Hair follicle dermal papilla cell (primary cell): Measurements from ENCODE around the gene GPR137. TPM values are rescaled to one million over a fixed set of nuclear protein-coding genes. Genes with fewer than 3 reads are reported as not detected.

Experiments
- small RNA-seq: library from RNA; depleted of rRNA; stranded (forward); fragments of <200 nt; gene quantifications from one replicate; pipeline ENCODE3, GENCODE V24; 2012
- total RNA-seq: library from RNA; depleted of rRNA; stranded (reverse); fragments of >200 nt; gene quantifications from 2 replicates; pipeline ENCODE4 v1.2.3, GENCODE V29; 2012

The GPR137 gene, protein sequence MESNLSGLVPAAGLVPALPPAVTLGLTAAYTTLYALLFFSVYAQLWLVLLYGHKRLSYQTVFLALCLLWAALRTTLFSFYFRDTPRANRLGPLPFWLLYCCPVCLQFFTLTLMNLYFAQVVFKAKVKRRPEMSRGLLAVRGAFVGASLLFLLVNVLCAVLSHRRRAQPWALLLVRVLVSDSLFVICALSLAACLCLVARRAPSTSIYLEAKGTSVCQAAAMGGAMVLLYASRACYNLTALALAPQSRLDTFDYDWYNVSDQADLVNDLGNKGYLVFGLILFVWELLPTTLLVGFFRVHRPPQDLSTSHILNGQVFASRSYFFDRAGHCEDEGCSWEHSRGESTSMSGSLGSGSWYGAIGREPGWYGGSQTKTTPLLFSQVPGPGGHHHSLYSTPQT
- 11.1 and 13.5 TPM in 2 replicates for total RNA-seq

DNA sequence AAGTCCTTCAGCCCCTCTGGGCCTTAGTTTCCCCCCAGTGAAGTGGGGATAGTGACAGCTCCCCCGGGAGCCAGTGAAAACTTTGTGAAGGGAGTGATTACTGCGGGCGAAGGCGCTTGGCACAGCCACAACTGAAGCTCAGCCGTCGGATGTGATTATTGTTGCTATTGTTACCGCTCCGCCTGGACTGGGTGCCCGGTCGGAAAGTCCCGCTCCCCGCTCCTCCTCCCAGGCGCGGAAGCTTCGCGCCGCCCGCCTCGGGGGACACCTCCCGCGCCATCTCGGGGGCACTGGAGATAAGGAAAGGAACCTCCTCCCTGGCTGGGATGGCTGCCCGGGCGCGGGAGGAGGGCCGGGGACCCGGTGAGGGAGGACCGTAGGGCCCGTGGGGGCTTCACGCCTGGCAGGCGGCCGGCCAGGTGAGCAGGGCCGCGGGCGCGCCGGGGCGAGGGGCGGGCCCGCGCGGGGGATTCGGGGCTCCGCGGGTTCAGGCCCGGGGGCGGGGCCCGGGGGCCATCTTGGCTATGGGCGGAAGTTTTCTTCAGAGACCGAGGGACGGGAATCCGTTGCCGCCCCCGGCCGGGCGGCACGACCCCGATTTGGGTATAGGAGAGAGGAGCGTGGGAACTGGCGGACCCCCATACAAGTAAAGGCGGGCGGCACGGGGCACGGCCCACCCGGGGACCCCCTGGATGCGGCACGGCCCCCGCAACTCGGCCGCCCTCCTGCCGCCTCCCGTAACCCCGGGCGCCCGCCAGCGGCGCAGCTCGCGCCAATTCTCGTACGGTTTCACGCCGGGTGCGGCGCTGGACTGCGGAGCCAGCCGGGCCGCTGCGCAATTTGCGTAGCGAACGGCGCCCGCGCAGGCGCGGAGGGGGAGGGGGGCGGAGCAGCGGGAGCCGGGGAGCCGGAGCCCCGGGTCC lies at the start of gene GPR137:
Gene GPR137 (plus strand): TSS at position 887 of the 923 bp plus-strand sequence. CDS start 677 bp downstream, outside the sequence.

DNA sequence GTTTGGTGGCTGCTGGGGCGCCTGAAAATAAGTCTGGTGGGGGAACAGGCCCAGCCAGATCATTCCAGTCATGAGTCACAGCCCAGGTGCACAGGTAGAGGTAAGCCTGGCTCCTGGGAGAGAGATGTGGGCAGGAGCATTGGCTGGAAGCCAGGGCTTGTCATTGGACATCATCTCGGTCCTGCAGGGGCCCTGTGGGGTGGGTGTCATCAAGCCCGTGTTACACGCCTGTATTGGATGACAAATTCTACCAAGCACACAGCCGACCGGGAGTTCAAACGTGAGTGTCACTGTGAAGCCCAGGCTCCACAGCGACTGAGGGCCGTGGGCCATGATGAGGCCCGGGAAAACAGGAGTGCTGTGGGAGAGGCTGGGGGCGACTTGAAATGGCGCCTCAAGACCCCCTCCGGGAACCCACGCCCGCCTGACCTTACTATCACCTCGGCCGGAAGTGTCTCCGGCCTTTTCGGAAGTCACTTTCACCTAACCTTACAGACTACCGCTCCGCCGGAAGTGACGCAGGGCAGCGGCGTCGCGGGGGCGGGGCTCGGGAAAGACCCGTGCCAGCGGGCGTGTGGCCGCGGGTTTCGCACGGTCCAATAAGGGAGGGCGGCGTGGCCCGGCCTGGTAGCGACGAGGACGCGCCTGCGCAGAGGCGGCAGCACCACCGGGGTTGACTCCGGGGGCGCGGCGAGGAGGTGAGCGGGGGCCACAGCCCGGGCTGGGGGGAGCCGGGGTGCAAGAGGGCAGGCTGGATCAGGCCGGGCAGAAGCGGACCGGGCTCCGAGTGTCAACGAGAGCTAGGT lies 45.0 kb upstream of the GPR137 start, which contains the start of gene FKBP2:
Gene FKBP2 (plus strand): TSS at position 661 of the 806 bp plus-strand sequence. CDS start 1,293 bp downstream, outside the sequence.

DNA sequence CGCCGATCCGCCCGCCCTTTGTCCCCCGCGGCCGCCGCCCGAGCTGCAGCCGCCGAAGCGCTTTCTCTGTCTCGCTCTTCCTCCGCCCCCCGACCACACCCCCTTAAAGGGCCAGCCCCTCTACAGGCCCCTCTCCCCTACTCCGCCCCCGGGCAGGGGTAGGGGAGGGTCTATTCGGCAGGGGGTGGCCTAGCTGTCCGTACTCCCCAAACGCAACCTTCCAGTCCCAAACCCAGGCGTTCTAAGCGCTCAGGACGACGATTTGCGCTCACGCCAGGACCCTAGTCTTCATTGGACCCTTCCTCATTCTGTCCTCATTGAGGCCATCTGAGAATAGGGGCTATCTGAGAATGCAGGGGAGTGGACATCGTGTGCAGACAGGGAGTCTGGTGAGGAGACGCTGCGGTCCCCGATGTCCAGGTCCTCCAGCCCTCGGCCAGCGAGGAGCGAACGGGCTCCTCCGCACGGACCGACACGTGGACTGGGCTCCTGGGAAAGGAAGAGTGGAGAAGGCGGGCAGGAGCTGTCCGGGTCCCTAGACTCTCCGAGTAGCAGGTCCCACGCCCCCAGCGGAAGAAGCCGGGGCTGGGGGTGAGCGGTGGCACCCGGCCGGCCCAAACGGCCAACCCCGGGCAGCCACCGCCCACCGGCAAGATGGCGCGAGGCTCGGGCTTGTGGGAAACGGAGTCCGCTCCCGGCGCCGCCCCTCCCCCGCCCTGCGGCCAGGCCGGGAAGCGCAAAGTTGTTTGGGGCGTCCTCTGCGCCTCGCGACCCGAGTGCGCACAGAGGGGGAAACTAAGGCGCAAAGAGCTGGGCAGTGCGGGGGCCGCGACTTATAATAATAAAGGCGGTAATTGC lies 38.5 kb upstream of the GPR137 start, which contains the start of gene PPP1R14B:
Gene PPP1R14B (minus strand): TSS at position 73 of the 858 bp plus-strand sequence. CDS start 270 bp downstream, outside the sequence.

DNA sequence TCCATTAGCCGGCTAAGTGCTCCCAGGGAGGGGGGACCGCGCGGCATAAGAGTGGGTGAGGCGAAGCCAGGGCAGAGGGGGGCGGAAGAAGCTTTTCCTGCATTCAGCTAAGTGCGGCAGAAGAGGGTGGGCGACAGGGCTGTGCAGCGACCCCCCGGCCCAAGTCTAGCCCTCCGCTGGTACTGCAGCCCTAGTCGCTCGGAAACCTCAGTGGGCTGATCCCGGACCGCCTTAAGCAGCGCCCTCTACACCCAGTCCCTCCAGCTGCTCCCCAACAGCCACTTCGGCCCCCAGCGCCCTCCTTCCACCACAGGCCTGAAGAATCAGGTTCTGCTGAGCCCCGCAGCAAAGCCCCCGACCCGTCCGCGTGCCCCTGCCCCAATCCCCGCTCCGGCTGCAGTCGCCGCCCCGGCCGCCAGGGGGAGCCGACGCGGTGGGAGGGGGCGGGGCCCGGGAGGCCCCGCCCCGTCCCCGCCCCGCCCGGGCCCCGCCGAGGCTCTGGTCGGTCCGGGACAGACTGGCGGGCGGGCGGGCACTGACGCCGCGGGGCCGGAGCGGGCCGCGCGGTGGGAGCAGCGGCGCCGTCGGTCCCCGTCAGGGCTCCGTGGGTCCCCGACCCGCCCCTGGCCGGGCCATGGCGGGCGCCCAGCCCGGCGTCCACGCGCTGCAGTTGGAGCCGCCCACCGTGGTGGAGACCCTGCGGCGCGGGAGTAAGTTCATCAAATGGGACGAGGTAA lies 34.5 kb upstream of the GPR137 start, which contains the start of gene PLCB3:
Gene PLCB3 (plus strand): TSS at position 515 of the 737 bp plus-strand sequence. CDS start 120 bp downstream, at position 635.

DNA sequence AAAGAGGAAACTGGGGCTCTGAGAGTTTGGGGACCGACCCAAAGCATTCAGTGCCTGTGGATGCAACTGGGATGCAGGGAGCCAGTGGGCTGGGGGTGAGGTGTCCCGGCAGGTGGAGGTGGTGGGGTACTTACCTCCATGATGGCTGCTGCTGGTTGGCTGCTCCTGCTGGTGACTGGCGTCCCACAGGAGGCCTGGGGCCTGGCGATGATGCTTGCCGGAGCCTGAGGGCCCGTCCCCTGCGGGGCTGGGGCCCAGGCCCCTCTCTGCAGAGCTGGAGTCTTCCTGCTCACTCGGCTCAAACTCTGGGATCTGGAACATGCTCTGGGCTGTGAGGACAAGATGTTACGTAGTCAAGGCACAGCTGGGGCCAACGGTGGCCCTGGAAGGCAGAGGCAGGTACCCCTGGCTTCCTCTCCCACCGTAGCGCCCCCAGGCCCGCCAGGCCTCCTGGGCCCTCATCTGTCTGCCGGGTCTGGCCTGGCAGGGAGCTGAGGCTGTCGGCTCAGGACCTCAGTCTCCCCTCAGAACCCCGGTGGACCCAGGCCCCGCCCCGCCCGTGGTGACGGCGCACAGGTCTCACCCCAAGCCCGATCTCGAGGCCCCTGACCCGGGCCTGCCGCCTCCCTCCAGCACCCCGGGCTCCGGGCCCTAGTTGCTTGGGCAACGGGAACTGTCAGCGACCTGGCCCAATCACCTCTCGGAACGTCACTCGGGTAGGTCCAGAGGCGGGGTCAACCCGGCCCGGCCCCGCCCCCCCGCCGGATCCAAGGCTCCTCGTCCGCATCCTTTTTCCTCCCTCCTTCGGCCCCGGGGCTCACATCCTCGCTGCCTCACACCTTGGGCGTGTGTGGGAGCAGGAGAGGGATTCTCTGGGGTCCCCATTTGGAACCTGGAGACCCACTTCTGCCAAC lies 1.3 kb upstream of the GPR137 start, which contains the start of gene BAD:
Gene BAD (minus strand): TSS at position 618 of the 914 bp plus-strand sequence. CDS start 297 bp downstream, at position 321.

DNA sequence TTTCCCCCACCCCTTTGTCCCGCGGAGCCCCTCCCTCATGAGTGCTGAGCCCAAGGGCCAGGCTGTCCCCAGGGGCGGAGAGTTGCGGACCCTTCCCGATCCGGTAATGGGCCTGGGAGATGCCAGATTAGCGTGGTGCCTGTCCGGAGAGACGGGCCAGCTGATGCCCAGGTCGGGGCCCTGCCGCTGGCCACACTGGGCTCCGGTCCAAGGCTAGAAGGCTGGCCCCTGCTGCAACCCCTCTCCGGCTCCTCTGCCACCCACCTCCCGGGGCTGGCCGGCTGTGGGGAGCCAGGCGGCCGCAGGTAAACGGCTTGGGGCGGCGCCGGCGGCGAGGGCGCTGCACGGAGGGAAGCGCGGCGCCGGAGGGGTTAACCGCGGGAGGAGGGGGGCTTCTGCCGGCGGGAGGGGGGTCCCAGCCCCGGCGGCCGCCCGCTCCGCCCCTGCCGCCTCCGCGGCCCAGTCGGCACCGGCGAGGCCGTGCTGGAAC lies 5.7 kb downstream of the GPR137 start, which contains the start of gene KCNK4:
Gene KCNK4 (plus strand): TSS at position 41 of the 490 bp plus-strand sequence. CDS start 1,717 bp downstream, outside the sequence.

DNA sequence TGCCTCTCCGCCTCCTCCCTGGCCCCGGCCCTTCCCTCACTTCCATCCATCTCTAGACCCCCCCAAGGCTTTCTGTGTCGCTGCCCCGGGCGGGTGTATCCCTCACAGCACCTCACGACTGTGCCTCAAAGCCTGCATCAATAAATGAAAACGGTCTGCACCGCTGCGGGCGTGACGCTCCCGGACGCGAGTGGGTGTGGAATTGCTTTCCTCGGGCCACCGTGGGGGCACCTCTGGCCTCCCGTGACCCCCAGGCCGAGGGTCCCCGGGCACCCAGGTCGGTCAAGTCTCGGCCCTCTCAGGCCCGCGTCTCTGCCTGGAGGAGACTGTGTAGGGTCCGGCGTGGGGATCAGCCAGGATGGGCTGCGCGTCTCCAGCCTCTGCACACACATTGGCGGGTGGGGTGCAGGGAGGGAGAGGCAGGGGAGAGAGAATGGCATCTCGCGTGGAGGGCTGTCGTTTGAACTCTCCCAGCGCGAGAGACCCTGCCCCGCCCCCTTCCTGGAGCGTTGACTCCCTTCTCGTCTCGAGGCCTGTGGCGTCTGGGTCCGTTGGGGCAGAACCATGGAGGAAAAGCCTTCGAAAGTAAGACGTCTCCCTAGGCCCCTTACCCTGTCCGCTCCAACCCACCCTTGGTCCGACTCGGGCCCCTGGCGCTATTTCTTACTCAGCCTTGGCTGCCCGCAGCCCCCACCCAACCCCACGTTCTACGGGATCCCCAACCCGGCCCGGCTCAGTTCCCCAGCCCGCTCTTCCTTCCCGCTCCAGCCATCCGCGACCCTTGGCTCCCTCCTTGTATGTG lies 14.4 kb downstream of the GPR137 start, which contains the start of gene CATSPERZ:
Gene CATSPERZ (plus strand): TSS at position 512 of the 802 bp plus-strand sequence. CDS start 53 bp downstream, at position 565.

DNA sequence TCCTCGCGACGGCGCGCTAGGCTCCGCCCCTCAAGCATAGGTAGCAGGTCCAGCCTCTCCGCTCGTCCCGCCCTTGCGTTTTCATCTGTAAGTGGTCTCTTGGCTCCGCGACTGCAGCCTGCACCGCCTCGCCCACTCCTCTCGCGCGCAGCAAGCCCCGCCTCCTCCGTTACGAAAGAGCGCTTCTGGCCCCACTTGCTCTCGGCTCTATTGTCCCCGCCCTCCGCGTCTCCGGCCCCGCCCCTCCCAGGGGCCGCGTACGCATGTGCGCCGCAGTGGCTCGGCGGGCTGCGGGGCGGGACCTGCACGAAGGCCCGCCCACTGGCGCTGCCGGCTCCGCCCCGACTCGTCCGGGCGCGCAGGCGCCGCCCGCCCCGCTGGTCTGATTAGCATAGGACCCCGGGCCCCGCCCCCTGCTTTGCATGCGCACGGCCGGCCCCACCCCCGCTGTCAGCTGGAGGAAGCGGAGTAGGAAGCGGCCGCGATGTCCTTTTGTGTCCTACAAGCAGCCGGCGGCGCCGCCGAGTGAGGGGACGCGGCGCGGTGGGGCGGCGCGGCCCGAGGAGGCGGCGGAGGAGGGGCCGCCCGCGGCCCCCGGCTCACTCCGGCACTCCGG lies 19.5 kb downstream of the GPR137 start, which contains the start of gene ESRRA:
Gene ESRRA (plus strand): TSS at position 450 of the 616 bp plus-strand sequence. CDS start 1,656 bp downstream, outside the sequence.

DNA sequence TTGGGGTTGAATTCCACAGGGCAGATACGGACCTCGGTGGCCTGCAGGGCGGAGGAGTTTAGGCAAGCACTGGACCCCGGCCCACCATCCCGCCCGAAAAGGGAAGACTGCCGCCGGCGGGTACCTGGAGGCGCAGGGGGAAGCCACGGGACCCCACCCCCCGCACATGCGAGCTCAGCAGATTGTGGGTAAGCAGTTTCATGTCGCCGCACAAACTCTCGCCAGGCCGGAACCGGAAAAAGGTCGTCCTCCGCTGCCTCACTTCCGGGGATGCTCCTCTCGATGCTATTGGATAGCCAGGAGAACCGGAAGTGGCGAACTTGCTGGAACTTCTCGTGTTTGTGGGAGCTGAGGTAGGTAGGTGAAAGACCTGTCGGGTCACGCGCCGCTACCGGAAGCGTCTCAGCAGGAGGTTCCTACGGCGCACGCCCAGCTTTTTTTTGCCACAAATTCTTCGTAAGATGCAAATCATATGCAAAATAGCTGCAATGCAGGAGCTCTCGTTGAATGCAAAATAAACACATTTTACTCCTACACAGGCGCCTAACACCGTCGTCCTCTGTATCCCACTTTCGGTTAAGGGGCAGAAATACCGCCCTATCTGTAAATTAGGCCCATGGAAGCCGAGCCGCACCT lies 31.8 kb downstream of the GPR137 start, which contains the start of gene TRMT112:
Gene TRMT112 (minus strand): TSS at position 235 of the 636 bp plus-strand sequence. CDS start 33 bp downstream, at position 202.

DNA sequence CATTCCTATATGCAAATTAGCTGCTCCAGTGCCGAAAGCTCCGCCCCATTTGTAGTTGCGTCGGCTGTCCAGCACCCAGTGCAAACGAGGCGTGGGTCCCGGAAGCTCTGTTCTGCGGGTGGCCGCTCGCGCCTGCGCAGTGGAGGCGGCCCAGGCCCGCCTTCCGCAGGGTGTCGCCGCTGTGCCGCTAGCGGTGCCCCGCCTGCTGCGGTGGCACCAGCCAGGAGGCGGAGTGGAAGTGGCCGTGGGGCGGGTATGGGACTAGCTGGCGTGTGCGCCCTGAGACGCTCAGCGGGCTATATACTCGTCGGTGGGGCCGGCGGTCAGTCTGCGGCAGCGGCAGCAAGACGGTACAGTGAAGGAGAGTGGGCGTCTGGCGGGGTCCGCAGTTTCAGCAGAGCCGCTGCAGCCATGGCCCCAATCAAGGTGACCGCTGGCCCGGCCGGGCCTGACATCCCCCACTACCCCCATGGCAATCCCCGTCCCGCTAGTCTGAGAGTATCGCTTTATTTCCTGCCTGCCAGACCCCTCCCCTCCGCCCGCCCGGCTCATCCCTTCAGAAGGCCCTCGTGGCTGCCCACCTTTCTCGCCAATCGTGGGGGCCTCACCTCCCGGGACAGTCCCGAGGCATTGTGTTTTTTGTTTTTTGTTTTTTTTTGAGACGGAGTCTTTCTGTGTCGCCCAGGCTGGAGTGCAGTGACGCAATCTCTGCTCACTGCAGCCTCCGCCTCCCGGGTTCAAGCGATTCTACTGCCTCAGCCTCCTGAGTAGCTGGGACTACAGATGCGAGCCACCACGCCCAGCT lies 32.5 kb downstream of the GPR137 start, which contains the start of gene PRDX5:
Gene PRDX5 (plus strand): TSS at position 161 of the 805 bp plus-strand sequence. CDS start 95 bp downstream, at position 256.

Small RNA genes lying within 50 kb of the gene (small RNA-seq; reads per million reads assigned to genes)
- not detected for gene RF00019

Other genes with a start within 250 kb of the GPR137 start
- under 0.01 and 0.32 TPM in 2 replicates for gene FLRT1, start 249.9 kb upstream of the GPR137 start, total RNA-seq
- 16.1 and 21.0 TPM in 2 replicates for gene MACROD1, start 119.7 kb upstream of the GPR137 start, total RNA-seq
- 110 and 125 TPM in 2 replicates for gene STIP1, start 99.7 kb upstream of the GPR137 start, total RNA-seq
- gene FERMT3, start 79.1 kb upstream of the GPR137 start, total RNA-seq = 1.1 and 1.9 TPM in 2 replicates
- gene TRPT1, start 59.7 kb upstream of the GPR137 start, total RNA-seq = 18.8 and 38.6 TPM in 2 replicates
- 40.2 and 49.3 TPM in 2 replicates for gene NUDT22, start 59.6 kb upstream of the GPR137 start, total RNA-seq
- 8.0 and 8.5 TPM in 2 replicates for gene DNAJC4, start 55.3 kb upstream of the GPR137 start, total RNA-seq
- gene VEGFB, start 51.3 kb upstream of the GPR137 start, total RNA-seq = 20.6 and 24.8 TPM in 2 replicates
- 21.1 and 29.4 TPM in 2 replicates for gene FKBP2, start 44.8 kb upstream of the GPR137 start, total RNA-seq
- 102 and 129 TPM in 2 replicates for gene PPP1R14B, start 38.9 kb upstream of the GPR137 start, total RNA-seq
- 60.6 and 68.5 TPM in 2 replicates for gene PLCB3, start 34.3 kb upstream of the GPR137 start, total RNA-seq
- 64.0 and 66.5 TPM in 2 replicates for gene BAD, start 1.2 kb upstream of the GPR137 start, total RNA-seq
- gene KCNK4, start 5.5 kb downstream of the GPR137 start, total RNA-seq = 0.12 TPM in 1 of 2 replicates, not detected in the other
- gene CATSPERZ, start 14.5 kb downstream of the GPR137 start, total RNA-seq = not detected in 2 replicates
- 22.6 and 30.2 TPM in 2 replicates for gene ESRRA, start 19.7 kb downstream of the GPR137 start, total RNA-seq
- 72.2 and 107 TPM in 2 replicates for gene TRMT112, start 31.7 kb downstream of the GPR137 start, total RNA-seq
- 151 and 192 TPM in 2 replicates for gene PRDX5, start 32.3 kb downstream of the GPR137 start, total RNA-seq
- 0.16 and 0.36 TPM in 2 replicates for gene CCDC88B, start 54.4 kb downstream of the GPR137 start, total RNA-seq
- gene RPS6KA4, start 73.3 kb downstream of the GPR137 start, total RNA-seq = 50.1 and 54.0 TPM in 2 replicates